ENCODE results near the gene ZNF423. TPM values are rescaled to one million over a fixed set of nuclear protein-coding genes. Genes with fewer than 3 reads are reported as not detected.

Gene ZNF423
- total and polyA plus RNA-seq, 4 donors = 1.1 to 14.8 (median 3.3) TPM

DNA sequence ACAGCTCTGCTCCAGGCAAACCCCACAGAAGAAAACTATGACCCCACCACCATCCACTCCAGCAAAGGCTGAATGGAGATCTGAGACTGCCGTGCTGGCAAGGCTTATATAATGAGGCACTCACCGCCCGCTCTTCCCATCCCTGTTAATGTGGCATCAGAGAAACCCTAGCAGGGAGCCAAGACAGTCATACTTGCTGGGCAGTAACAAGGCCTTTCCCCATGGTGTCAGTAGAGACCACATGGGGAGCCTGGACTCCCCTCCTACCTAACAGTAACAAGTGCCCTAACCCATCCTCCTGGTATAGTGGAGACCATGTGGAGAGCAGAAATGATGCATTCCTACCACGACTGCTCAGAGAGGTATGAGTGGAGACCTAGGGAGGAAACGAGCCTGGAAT lies 247.1 kb downstream of the ZNF423 start:
- Histone ChIP-seq H3K27ac (ENCODE audit: low read depth in 1 of 2, low read length in 1 of 2) (no peak overlapping the region), H3K27me3 (ENCODE audit: control insufficient read depth in 3 of 3, insufficient read depth in 3 of 3, low read length in 2 of 3) (no peaks in the 10 kb centered on the region), H3K36me3 (ENCODE audit: control insufficient read depth in 4 of 4, insufficient read depth in 4 of 4, low read length in 4 of 4) (no peaks in the 10 kb centered on the region), H3K4me3 (no peak overlapping the region), H3K9me3 (ENCODE audit: control insufficient read depth in 4 of 4, insufficient read depth in 3 of 4, low read length in 3 of 4) (no peaks in the 10 kb centered on the region), H3K9ac (ENCODE audit: insufficient read depth in 1 of 2, low read length in 2 of 2) (peak overlapping the region in 1 of 2 donors; percentile 58), H3K4me1 (ENCODE audit: control insufficient read depth in 5 of 5, insufficient read depth in 5 of 5, low read length in 5 of 5) (peaks cover 0 to 14% (median 0%) of the 10 kb centered on the region in 5 donors)
- ATAC-seq (ENCODE audit: insufficient read depth, low FRiP score) = no peak
- WGBS, 2 donors = 64 to 76% methylated on average over 5 of the region's 5 CpGs
- TF ChIP-seq, protein P1, sequence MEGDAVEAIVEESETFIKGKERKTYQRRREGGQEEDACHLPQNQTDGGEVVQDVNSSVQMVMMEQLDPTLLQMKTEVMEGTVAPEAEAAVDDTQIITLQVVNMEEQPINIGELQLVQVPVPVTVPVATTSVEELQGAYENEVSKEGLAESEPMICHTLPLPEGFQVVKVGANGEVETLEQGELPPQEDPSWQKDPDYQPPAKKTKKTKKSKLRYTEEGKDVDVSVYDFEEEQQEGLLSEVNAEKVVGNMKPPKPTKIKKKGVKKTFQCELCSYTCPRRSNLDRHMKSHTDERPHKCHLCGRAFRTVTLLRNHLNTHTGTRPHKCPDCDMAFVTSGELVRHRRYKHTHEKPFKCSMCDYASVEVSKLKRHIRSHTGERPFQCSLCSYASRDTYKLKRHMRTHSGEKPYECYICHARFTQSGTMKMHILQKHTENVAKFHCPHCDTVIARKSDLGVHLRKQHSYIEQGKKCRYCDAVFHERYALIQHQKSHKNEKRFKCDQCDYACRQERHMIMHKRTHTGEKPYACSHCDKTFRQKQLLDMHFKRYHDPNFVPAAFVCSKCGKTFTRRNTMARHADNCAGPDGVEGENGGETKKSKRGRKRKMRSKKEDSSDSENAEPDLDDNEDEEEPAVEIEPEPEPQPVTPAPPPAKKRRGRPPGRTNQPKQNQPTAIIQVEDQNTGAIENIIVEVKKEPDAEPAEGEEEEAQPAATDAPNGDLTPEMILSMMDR (IDR thresholded peaks at IDR 0.05; ENCODE audit: control extremely low read depth, extremely low read depth) = no peak
- DNase-seq = peak; percentile 66 to 80 (median 69)

DNA sequence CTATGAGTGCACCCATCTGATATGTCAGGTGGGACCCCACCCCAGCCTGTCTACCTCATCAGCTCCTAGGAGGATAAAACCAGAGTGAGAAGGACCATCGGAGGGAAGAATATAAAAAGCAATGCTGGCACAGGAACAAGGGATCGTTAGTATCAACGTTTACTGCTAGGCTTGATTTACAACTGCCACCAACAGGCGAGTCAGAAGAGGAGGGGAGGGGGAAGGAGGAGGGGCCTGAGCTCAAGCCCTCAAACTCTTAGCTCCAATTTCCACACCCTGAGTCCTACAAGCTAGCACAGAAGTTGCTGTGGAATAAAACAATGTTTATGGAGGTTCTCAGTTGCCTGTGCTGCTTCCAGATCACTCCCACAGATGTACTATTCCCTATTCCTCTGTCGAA lies 247.8 kb downstream of the ZNF423 start:
- H3K4me1 ChIP-seq (ENCODE audit: control insufficient read depth in 5 of 5, insufficient read depth in 5 of 5, low read length in 5 of 5) = peaks cover 0 to 14% (median 0%) of the 10 kb centered on the region in 5 donors
- H3K4me3 ChIP-seq = no peak overlapping the region
- H3K9me3 ChIP-seq (ENCODE audit: control insufficient read depth in 4 of 4, insufficient read depth in 3 of 4, low read length in 3 of 4) = no peaks in the 10 kb centered on the region
- TF ChIP-seq, protein P1 (IDR thresholded peaks at IDR 0.05; ENCODE audit: control extremely low read depth, extremely low read depth) = no peak
- WGBS, 2 donors = 18 to 28% methylated on average over 5 of the region's 5 CpGs
- no peaks in the 10 kb centered on the region for H3K36me3 ChIP-seq (ENCODE audit: control insufficient read depth in 4 of 4, insufficient read depth in 4 of 4, low read length in 4 of 4)
- peak overlapping the region in 1 of 2 donors; percentile 58 for H3K9ac ChIP-seq (ENCODE audit: insufficient read depth in 1 of 2, low read length in 2 of 2)
- H3K27me3 ChIP-seq (ENCODE audit: control insufficient read depth in 3 of 3, insufficient read depth in 3 of 3, low read length in 2 of 3) = no peaks in the 10 kb centered on the region
- DNase-seq = peak; percentile 61 to 84 (median 78)
- no peak overlapping the region for H3K27ac ChIP-seq (ENCODE audit: low read depth in 1 of 2, low read length in 1 of 2)
- no peak for ATAC-seq (ENCODE audit: insufficient read depth, low FRiP score)

DNA sequence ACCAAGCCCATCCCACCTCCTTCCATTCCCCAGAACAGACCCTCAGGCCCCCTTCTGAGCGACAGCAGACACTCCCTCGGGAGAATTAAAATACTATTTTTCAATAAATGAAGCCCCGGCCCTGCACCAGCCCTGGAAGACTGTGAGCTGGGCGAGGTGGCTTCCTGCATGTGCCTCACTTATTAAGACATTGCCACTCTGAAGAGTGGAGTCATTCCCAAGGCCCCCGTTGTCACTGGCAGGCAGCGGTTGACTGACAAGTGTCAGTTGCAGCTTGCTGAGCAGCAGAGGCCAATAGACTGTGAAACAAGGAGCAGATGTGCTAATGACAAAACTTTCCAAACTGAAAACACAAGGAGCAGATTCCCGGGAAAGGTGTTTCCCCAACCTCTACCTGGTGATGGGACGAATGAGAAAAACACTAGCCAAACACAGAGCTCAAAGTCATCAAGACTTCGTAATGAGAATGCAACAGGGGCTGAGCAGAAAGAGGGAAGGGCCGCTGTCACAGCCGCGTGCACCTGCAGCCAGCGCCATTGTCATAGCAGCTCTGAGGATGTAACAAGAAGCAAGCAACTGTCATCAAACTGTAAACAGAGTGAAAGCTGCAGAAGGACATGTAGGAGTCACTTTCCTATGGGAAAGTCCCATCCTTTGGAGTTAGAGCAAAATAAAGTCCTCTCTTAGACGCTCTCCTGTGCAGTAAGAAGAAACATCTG lies 250.2 kb downstream of the ZNF423 start:
- Histone ChIP-seq H3K27me3 (ENCODE audit: control insufficient read depth in 3 of 3, insufficient read depth in 3 of 3, low read length in 2 of 3) (no peaks in the 10 kb centered on the region), H3K4me3 (no peak overlapping the region), H3K4me1 (ENCODE audit: control insufficient read depth in 5 of 5, insufficient read depth in 5 of 5, low read length in 5 of 5) (peaks cover 0 to 14% (median 0%) of the 10 kb centered on the region in 5 donors), H3K9ac (ENCODE audit: insufficient read depth in 1 of 2, low read length in 2 of 2) (no peak overlapping the region), H3K27ac (ENCODE audit: low read depth in 1 of 2, low read length in 1 of 2) (no peak overlapping the region), H3K36me3 (ENCODE audit: control insufficient read depth in 4 of 4, insufficient read depth in 4 of 4, low read length in 4 of 4) (no peaks in the 10 kb centered on the region), H3K9me3 (ENCODE audit: control insufficient read depth in 4 of 4, insufficient read depth in 3 of 4, low read length in 3 of 4) (no peaks in the 10 kb centered on the region)
- DNase-seq = no peak
- TF ChIP-seq, protein P1 (IDR thresholded peaks at IDR 0.05; ENCODE audit: control extremely low read depth, extremely low read depth) = no peak
- ATAC-seq (ENCODE audit: insufficient read depth, low FRiP score) = no peak
- WGBS, 2 donors = 81 to 84% methylated on average over 14 of the region's 14 CpGs

All from lung (tissue), 12 donors.